CD4-positive, alpha-beta T cell treated with Interleukin-4 for 1 hour (primary cell): ENCODE measurements around the gene HBS1L.

ENCODE experiments used
- DNase-seq, 2 donors: peaks; one replicate each; pipeline ENCODE4 v3.0.0-alpha.2; 2020 to 2022

The HBS1L gene

GRCh38 chr6:135054569-135055498 is at the start of gene HBS1L:
Gene HBS1L (minus strand): TSS chr6:135054822. CDS start chr6:135054691, 131 bp downstream.
- DNase-seq = peak; percentile 97 to 99

GRCh38 chr6:135104199-135104598 is 49.6 kb upstream of the HBS1L start:
- no peak for DNase-seq

- no peak for DNase-seq
Observed at GRCh38 chr6:135102191-135102590, 47.6 kb upstream of the HBS1L start.

- DNase-seq = no peak
Observed at GRCh38 chr6:135097172-135097571, 42.5 kb upstream of the HBS1L start.

GRCh38 chr6:135096403-135097130 is 41.9 kb upstream of the HBS1L start:
- DNase-seq = no peak

GRCh38 chr6:135095716-135096115 is 41.1 kb upstream of the HBS1L start:
- DNase-seq = no peak

- peak; percentile 15 to 61 for DNase-seq
Observed at GRCh38 chr6:135094403-135094821, 39.8 kb upstream of the HBS1L start.

GRCh38 chr6:135093578-135093977 is 39.0 kb upstream of the HBS1L start:
- no peak for DNase-seq

- no peak for DNase-seq
Observed at GRCh38 chr6:135092724-135093123, 38.1 kb upstream of the HBS1L start.

GRCh38 chr6:135090819-135091218 is 36.2 kb upstream of the HBS1L start:
- DNase-seq = no peak

GRCh38 chr6:135089901-135090300 is 35.3 kb upstream of the HBS1L start:
- DNase-seq = no peak

GRCh38 chr6:135088818-135089809 is 34.5 kb upstream of the HBS1L start:
- peak; percentile 35 to 67 for DNase-seq

- no peak for DNase-seq
Observed at GRCh38 chr6:135088281-135088680, 33.7 kb upstream of the HBS1L start.

GRCh38 chr6:135087803-135088202 is 33.2 kb upstream of the HBS1L start:
- DNase-seq = peak; percentile 55 to 70

- DNase-seq = peak in 1 of 2 donors; percentile 20
Observed at GRCh38 chr6:135087403-135087802, 32.8 kb upstream of the HBS1L start.

- DNase-seq = peak in 1 of 2 donors; percentile 17
Observed at GRCh38 chr6:135086414-135086764, 31.8 kb upstream of the HBS1L start.

- no peak for DNase-seq
Observed at GRCh38 chr6:135085700-135086413, 31.2 kb upstream of the HBS1L start.

GRCh38 chr6:135084916-135085269 is 30.3 kb upstream of the HBS1L start:
- DNase-seq = no peak

GRCh38 chr6:135084001-135084915 is 29.6 kb upstream of the HBS1L start:
- DNase-seq = no peak

- no peak for DNase-seq
Observed at GRCh38 chr6:135081966-135082365, 27.3 kb upstream of the HBS1L start.

GRCh38 chr6:135075018-135075417 is 20.4 kb upstream of the HBS1L start:
- no peak for DNase-seq
